Neural progenitor cell (in vitro differentiated cells): ENCODE measurements around the gene ORM1. TPM values are rescaled to one million over a fixed set of nuclear protein-coding genes. Genes with fewer than 3 reads are reported as not detected.
A peak's percentile ranks its signal among the peaks of the same experiment; 100 is the strongest.

ENCODE experiments used
- DNase-seq: peaks from one replicate; pipeline ENCODE4 v3.0.0-alpha.2; 2016; ENCODE audit warnings: low spot score
- H2AFZ ChIP-seq: fragments of 200-600 bp; sonication (generic); replicated peaks from 2 replicates; pipeline ENCODE4 v1.6.1; 2016; ENCODE audit warnings: antibody characterized with exemption
- H3F3A ChIP-seq: fragments of 200-600 bp; sonication (generic); 2 replicates; pipeline ENCODE4 v1.6.1; 2016; ENCODE audit warnings: antibody characterized with exemption, low read depth
- H3K27ac ChIP-seq: fragments of 200-600 bp; sonication (generic); 2 replicates; pipeline ENCODE4 v1.5.1; 2016; ENCODE audit warnings: mild to moderate bottlenecking
- H3K27me3 ChIP-seq: fragments of 200-600 bp; sonication (generic); 2 replicates; pipeline ENCODE4 v1.6.1; 2016; ENCODE audit warnings: mild to moderate bottlenecking, moderate library complexity
- H3K36me3 ChIP-seq: fragments of 200-600 bp; sonication (generic); 2 replicates; pipeline ENCODE4 v1.5.1; 2016
- H3K4me1 ChIP-seq: fragments of 200-600 bp; sonication (generic); 2 replicates; pipeline ENCODE4 v1.6.1; 2016; ENCODE audit warnings: mixed run types
- H3K4me2 ChIP-seq: fragments of 200-600 bp; sonication (generic); 2 replicates; pipeline ENCODE4 v1.6.1; 2016
- H3K4me3 ChIP-seq: fragments of 200-600 bp; sonication (generic); 2 replicates; pipeline ENCODE4 v1.5.1; 2016
- H3K79me2 ChIP-seq: fragments of 200-600 bp; sonication (generic); 2 replicates; pipeline ENCODE4 v1.6.1; 2016; ENCODE audit warnings: low read depth
- H3K9ac ChIP-seq: fragments of 200-600 bp; sonication (generic); 2 replicates; pipeline ENCODE4 v1.6.1; 2016
- H3K9me3 ChIP-seq: fragments of 200-600 bp; sonication (generic); 2 replicates; pipeline ENCODE4 v1.5.1; 2016; ENCODE audit warnings: low read depth
- H4K20me1 ChIP-seq: fragments of 200-600 bp; sonication (generic); 2 replicates; pipeline ENCODE4 v1.6.1; 2016; ENCODE audit warnings: low read depth
- H3K27ac Mint-ChIP-seq: 3 replicates; pipeline ENCODE4 v1.8.0; 2021; ENCODE audit warnings: mixed read lengths
- H3K27me3 Mint-ChIP-seq: 2 replicates; pipeline ENCODE4 v1.8.0; 2022; ENCODE audit warnings: low read depth, mild to moderate bottlenecking, inconsistent platforms, moderate library complexity, mixed read lengths; ENCODE audit not compliant: insufficient read depth
- H3K36me3 Mint-ChIP-seq: 3 replicates; pipeline ENCODE4 v1.8.0; 2021; ENCODE audit warnings: mixed read lengths
- H3K4me1 Mint-ChIP-seq: 3 replicates; pipeline ENCODE4 v1.8.0; 2021; ENCODE audit warnings: mixed read lengths
- H3K4me3 Mint-ChIP-seq: 3 replicates; pipeline ENCODE4 v1.8.0; 2021; ENCODE audit warnings: mild to moderate bottlenecking, moderate library complexity, mixed read lengths
- H3K9me3 Mint-ChIP-seq: 3 replicates; pipeline ENCODE4 v1.8.0; 2020; ENCODE audit warnings: mixed read lengths
- EZH2 ChIP-seq: fragments of 200-600 bp; sonication (generic); IDR thresholded peaks from 2 replicates; pipeline ENCODE4 v1.6.1; 2017; ENCODE audit warnings: antibody characterized with exemption, mild to moderate bottlenecking, moderate library complexity
- EZH2phosphoT487 ChIP-seq: fragments of 200-600 bp; sonication (generic); IDR thresholded peaks from 2 replicates; pipeline ENCODE4 v1.6.1; 2017; ENCODE audit warnings: antibody characterized with exemption
- total RNA-seq: library from RNA; depleted of rRNA; stranded (reverse); fragments of >200 nt; gene quantifications from 2 replicates; pipeline ENCODE4 v1.2.3, GENCODE V29; 2015; ENCODE audit warnings: low replicate concordance
- TF ChIP-seq, protein P1 (sequence below): fragments of 200-600 bp; sonication (generic); IDR thresholded peaks from 2 replicates; pipeline ENCODE4 v1.5.1; 2017; ENCODE audit warnings: antibody characterized with exemption, mild to moderate bottlenecking

ORM1 gene
- total RNA-seq, 1 donor from 2014 or later, result not detected

DNA sequence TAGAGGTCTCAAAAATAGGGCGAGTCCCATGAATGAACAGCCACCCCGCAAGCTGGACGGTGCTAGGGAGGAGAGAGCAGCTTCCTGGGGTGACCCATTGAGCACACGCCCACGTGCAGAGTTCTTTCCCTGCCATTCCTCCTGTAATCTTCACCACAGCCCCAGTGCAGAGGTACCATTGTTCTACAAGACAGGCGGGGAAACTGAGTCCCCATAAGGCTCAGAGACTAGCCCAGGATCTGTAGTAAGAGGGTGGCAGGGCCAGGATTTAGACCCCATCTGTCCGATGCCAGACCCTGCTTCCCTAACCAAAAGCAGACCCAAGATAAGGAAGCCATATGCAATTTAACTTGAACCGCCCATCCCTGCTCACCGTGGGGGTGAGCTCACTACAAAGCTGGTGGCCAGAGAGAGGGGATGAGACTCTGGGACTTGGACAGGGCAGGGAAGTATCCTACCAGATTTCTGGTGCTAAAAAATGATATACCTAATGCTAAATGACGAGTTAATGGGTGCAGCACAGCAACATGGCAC is 36.7 kb upstream of the ORM1 start:
- TF ChIP-seq EZH2, result no peak
- TF ChIP-seq, protein P1, sequence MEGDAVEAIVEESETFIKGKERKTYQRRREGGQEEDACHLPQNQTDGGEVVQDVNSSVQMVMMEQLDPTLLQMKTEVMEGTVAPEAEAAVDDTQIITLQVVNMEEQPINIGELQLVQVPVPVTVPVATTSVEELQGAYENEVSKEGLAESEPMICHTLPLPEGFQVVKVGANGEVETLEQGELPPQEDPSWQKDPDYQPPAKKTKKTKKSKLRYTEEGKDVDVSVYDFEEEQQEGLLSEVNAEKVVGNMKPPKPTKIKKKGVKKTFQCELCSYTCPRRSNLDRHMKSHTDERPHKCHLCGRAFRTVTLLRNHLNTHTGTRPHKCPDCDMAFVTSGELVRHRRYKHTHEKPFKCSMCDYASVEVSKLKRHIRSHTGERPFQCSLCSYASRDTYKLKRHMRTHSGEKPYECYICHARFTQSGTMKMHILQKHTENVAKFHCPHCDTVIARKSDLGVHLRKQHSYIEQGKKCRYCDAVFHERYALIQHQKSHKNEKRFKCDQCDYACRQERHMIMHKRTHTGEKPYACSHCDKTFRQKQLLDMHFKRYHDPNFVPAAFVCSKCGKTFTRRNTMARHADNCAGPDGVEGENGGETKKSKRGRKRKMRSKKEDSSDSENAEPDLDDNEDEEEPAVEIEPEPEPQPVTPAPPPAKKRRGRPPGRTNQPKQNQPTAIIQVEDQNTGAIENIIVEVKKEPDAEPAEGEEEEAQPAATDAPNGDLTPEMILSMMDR, result no peak
- peaks cover 11% of the 10 kb centered on the region for H3K27me3 Mint-ChIP-seq
- Histone ChIP-seq H2AFZ (no peak overlapping the region), H3K27ac (no peak overlapping the region), H3K9me3 (no peaks in the 10 kb centered on the region), H3K4me1 (peaks cover 18% of the 10 kb centered on the region), H3K36me3 (no peaks in the 10 kb centered on the region), H3K79me2 (no peaks in the 10 kb centered on the region), H3K9ac (no peak overlapping the region), H3K27me3 (no peaks in the 10 kb centered on the region), H3K4me3 (no peak overlapping the region), H3K4me2 (no peak overlapping the region), H4K20me1 (no peaks in the 10 kb centered on the region), H3F3A (no peaks in the 10 kb centered on the region)
- peaks cover 7% of the 10 kb centered on the region for H3K36me3 Mint-ChIP-seq
- H3K4me1 Mint-ChIP-seq, result peaks cover 35% of the 10 kb centered on the region
- H3K27ac Mint-ChIP-seq, result peak overlapping the region; percentile 46
- no peak overlapping the region for H3K4me3 Mint-ChIP-seq
- no peaks in the 10 kb centered on the region for H3K9me3 Mint-ChIP-seq
- DNase-seq, result no peak

DNA sequence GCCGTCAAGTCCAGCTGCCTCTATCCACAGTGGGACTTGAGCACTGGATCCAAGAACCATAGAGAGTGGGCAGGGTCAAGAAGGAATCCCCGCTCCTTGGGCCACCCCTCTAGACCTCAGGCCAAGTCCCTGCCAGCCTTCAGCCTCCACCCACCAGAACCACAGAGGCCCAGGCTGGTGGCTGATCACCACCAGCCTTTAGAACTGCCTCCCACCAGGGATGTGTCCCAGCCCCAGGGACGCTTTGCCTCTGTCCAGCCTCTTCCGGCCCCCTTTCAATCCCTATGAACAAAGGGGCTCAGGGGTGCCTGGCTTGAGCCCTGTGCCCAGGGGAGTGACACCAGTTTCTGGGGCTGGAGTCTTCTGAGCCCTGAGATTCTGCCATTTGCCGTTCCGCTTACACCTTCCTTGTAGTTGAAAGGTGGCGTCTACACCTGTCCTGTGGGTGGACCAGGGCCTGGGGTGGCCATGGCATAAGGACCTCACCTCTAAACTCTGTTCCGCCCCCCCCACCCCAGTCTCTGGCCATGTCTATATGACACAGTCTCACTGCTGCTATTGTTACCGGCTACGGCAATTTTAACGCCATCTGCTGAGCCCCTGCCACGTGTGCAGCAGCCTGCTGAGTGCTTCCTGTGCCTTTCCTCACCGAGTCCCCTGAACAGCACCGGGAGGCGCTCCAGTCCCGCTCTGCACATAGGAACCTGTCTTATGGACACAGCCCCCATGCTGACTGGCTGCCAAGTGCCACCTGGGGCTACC is 35.7 kb upstream of the ORM1 start:
- peaks cover 18% of the 10 kb centered on the region for H3K4me1 ChIP-seq
- H3K9ac ChIP-seq, result no peak overlapping the region
- DNase-seq, result no peak
- H4K20me1 ChIP-seq, result no peaks in the 10 kb centered on the region
- no peaks in the 10 kb centered on the region for H3K36me3 ChIP-seq
- H3K4me2 ChIP-seq, result no peak overlapping the region
- Mint-ChIP-seq H3K36me3 (peaks cover 7% of the 10 kb centered on the region), H3K27me3 (peaks cover 11% of the 10 kb centered on the region), H3K4me3 (no peak overlapping the region), H3K27ac (no peak overlapping the region), H3K9me3 (no peaks in the 10 kb centered on the region), H3K4me1 (peaks cover 26% of the 10 kb centered on the region)
- H2AFZ ChIP-seq, result no peak overlapping the region
- H3K27me3 ChIP-seq, result no peaks in the 10 kb centered on the region
- no peak overlapping the region for H3K27ac ChIP-seq
- H3K9me3 ChIP-seq, result no peaks in the 10 kb centered on the region
- TF ChIP-seq EZH2phosphoT487, result no peak
- TF ChIP-seq EZH2, result no peak
- TF ChIP-seq, protein P1, result no peak
- H3K79me2 ChIP-seq, result no peaks in the 10 kb centered on the region
- no peaks in the 10 kb centered on the region for H3F3A ChIP-seq
- no peak overlapping the region for H3K4me3 ChIP-seq

GRCh38 chr9:114287763-114288192 is 35.1 kb upstream of the ORM1 start:
- no peaks in the 10 kb centered on the region for H3K27me3 ChIP-seq
- no peaks in the 10 kb centered on the region for H3F3A ChIP-seq
- peaks cover 7% of the 10 kb centered on the region for H3K36me3 Mint-ChIP-seq
- H2AFZ ChIP-seq, result no peak overlapping the region
- no peak overlapping the region for H3K4me3 Mint-ChIP-seq
- H3K4me2 ChIP-seq, result no peak overlapping the region
- H3K36me3 ChIP-seq, result no peaks in the 10 kb centered on the region
- H3K9ac ChIP-seq, result no peak overlapping the region
- DNase-seq, result no peak
- no peaks in the 10 kb centered on the region for H3K9me3 ChIP-seq
- H4K20me1 ChIP-seq, result no peaks in the 10 kb centered on the region
- peaks cover 18% of the 10 kb centered on the region for H3K4me1 ChIP-seq
- no peaks in the 10 kb centered on the region for H3K79me2 ChIP-seq
- H3K9me3 Mint-ChIP-seq, result no peaks in the 10 kb centered on the region
- no peak overlapping the region for H3K27ac ChIP-seq
- no peak for TF ChIP-seq EZH2phosphoT487
- no peak for TF ChIP-seq EZH2
- H3K27ac Mint-ChIP-seq, result peak overlapping the region; percentile 60
- H3K4me3 ChIP-seq, result no peak overlapping the region
- peaks cover 11% of the 10 kb centered on the region for H3K27me3 Mint-ChIP-seq
- peaks cover 23% of the 10 kb centered on the region for H3K4me1 Mint-ChIP-seq
